ENCODE data around the gene SEZ6. TPM values are rescaled to one million over a fixed set of nuclear protein-coding genes. Genes with fewer than 3 reads are reported as not detected.

Gene SEZ6
- polyA plus RNA-seq, 3 donors, result 0.17 to 0.33 (median 0.18) TPM

GRCh38 chr17:28938552-28938951 is 67.3 kb downstream of the SEZ6 start:
- DNase-seq, result no peak
- H3K27ac Mint-ChIP-seq, result peak overlapping the region in 4 of 7 donors; percentile 53 to 73 (median 58)
- peaks cover 19 to 26% of the 10 kb centered on the region in 2 donors for H3K4me1 ChIP-seq (ENCODE audit: control insufficient read depth in 1 of 2, insufficient read depth in 2 of 2, low read length in 2 of 2)
- H3K4me3 Mint-ChIP-seq, result no peak overlapping the region
- H3K9me3 Mint-ChIP-seq, result no peaks in the 10 kb centered on the region
- no peak overlapping the region for H3K4me3 ChIP-seq (replicated peaks in 1 of 3; ENCODE audit: low read depth in 2 of 3, low read length in 3 of 3)
- peaks cover 17 to 70% of the 10 kb centered on the region in 2 donors for H3K36me3 ChIP-seq (replicated peaks in 1 of 2; ENCODE audit: control insufficient read depth in 1 of 2, insufficient read depth in 2 of 2, low read length in 2 of 2)
- H3K4me1 Mint-ChIP-seq, result peaks cover 44% of the 10 kb centered on the region
- H3K27me3 ChIP-seq (ENCODE audit: control insufficient read depth in 2 of 2, insufficient read depth in 2 of 2, low read length in 2 of 2), result no peaks in the 10 kb centered on the region
- no peak overlapping the region for H3K4me2 ChIP-seq (replicated peaks; ENCODE audit: extremely low read depth, low read length, poor library complexity, severe bottlenecking)
- peaks cover 0 to 2% (median 0%) of the 10 kb centered on the region in 3 donors for H3K27me3 Mint-ChIP-seq (ENCODE audit: low read depth in 3 of 3)
- peaks cover 98% of the 10 kb centered on the region for H3K79me2 ChIP-seq (ENCODE audit: insufficient read depth, low read length)
- intact Hi-C loops (cut with micrococcal nuclease), result no loop called here
- H3K9ac ChIP-seq (ENCODE audit: insufficient read depth, low read length, poor library complexity, severe bottlenecking), result no peak overlapping the region
- H2AFZ ChIP-seq (ENCODE audit: insufficient read depth, low read depth, low read length, poor library complexity, severe bottlenecking), result no peak overlapping the region
- peaks cover 96% of the 10 kb centered on the region for H4K20me1 ChIP-seq (ENCODE audit: insufficient read depth, low read length)
- H3K27ac ChIP-seq (ENCODE audit: low read depth in 1 of 2, low read length in 2 of 2), result peak overlapping the region in 1 of 2 donors; percentile 73
- peaks cover 46 to 62% of the 10 kb centered on the region in 2 donors for H3K36me3 Mint-ChIP-seq
- H3K9me3 ChIP-seq (replicated peaks in 1 of 2; ENCODE audit: control insufficient read depth in 1 of 2, insufficient read depth in 1 of 2, low read length in 2 of 2), result no peaks in the 10 kb centered on the region
- no peak for TF ChIP-seq CTCF (IDR thresholded peaks at IDR 0.05)

GRCh38 chr17:28937044-28937729 is 68.6 kb downstream of the SEZ6 start:
- intact Hi-C loops (cut with micrococcal nuclease), result no loop called here
- WGBS (ENCODE audit: insufficient coverage), result 57% methylated on average over 3 of the region's 5 CpGs
- peak overlapping the region; percentile 11 to 73 for H3K27ac ChIP-seq (ENCODE audit: low read depth in 1 of 2, low read length in 2 of 2)
- H3K36me3 ChIP-seq (replicated peaks in 1 of 2; ENCODE audit: control insufficient read depth in 1 of 2, insufficient read depth in 2 of 2, low read length in 2 of 2), result peaks cover 11 to 73% of the 10 kb centered on the region in 2 donors
- peak; percentile 55 to 74 (median 68) for DNase-seq
- peaks cover 98% of the 10 kb centered on the region for H3K79me2 ChIP-seq (ENCODE audit: insufficient read depth, low read length)
- Mint-ChIP-seq H3K27me3 (ENCODE audit: low read depth in 3 of 3) (no peaks in the 10 kb centered on the region), H3K36me3 (peaks cover 42 to 62% of the 10 kb centered on the region in 2 donors), H3K27ac (peak overlapping the region; percentile 73 to 89 (median 88)), H3K4me1 (peaks cover 44% of the 10 kb centered on the region), H3K4me3 (no peak overlapping the region), H3K9me3 (no peaks in the 10 kb centered on the region)
- no peak for TF ChIP-seq CTCF (IDR thresholded peaks at IDR 0.05)
- peak overlapping the region in 1 of 3 experiments; percentile 14 for H3K4me3 ChIP-seq (replicated peaks in 1 of 3; ENCODE audit: low read depth in 2 of 3, low read length in 3 of 3)
- no peaks in the 10 kb centered on the region for H3K27me3 ChIP-seq (ENCODE audit: control insufficient read depth in 2 of 2, insufficient read depth in 2 of 2, low read length in 2 of 2)
- peaks cover 19 to 26% of the 10 kb centered on the region in 2 donors for H3K4me1 ChIP-seq (ENCODE audit: control insufficient read depth in 1 of 2, insufficient read depth in 2 of 2, low read length in 2 of 2)
- no peaks in the 10 kb centered on the region for H3K9me3 ChIP-seq (replicated peaks in 1 of 2; ENCODE audit: control insufficient read depth in 1 of 2, insufficient read depth in 1 of 2, low read length in 2 of 2)
- no peak overlapping the region for H3K9ac ChIP-seq (ENCODE audit: insufficient read depth, low read length, poor library complexity, severe bottlenecking)
- H3K4me2 ChIP-seq (replicated peaks; ENCODE audit: extremely low read depth, low read length, poor library complexity, severe bottlenecking), result peak overlapping the region; percentile 34
- no peak overlapping the region for H2AFZ ChIP-seq (ENCODE audit: insufficient read depth, low read depth, low read length, poor library complexity, severe bottlenecking)
- H4K20me1 ChIP-seq (ENCODE audit: insufficient read depth, low read length), result peaks cover 100% of the 10 kb centered on the region

Measured in CD14-positive monocyte (primary cell).